ENCODE results near the gene NOC2L.

DNA sequence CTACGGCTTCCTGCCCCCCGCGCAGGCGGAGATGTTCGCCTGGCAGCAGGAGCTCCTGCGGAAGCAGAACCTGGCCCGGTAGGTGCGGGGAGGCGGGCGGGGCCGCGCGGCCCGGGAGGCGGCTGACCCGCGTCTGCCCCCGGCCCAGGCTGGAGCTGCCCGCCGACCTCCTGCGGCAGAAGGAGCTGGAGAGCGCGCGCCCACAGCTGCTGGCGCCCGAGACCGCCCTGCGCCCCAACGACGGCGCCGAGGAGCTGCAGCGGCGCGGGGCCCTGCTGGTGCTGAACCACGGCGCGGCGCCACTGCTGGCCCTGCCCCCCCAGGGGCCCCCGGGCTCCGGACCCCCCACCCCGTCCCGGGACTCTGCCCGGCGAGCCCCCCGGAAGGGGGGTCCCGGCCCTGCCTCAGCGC is 16.6 kb downstream of the NOC2L start:
- TF ChIP-seq POLR2A (IDR thresholded peaks at IDR 0.05) (no peak), POLR2AphosphoS5 (IDR thresholded peaks at IDR 0.05) (no peak)
- TF ChIP-seq, protein P1, sequence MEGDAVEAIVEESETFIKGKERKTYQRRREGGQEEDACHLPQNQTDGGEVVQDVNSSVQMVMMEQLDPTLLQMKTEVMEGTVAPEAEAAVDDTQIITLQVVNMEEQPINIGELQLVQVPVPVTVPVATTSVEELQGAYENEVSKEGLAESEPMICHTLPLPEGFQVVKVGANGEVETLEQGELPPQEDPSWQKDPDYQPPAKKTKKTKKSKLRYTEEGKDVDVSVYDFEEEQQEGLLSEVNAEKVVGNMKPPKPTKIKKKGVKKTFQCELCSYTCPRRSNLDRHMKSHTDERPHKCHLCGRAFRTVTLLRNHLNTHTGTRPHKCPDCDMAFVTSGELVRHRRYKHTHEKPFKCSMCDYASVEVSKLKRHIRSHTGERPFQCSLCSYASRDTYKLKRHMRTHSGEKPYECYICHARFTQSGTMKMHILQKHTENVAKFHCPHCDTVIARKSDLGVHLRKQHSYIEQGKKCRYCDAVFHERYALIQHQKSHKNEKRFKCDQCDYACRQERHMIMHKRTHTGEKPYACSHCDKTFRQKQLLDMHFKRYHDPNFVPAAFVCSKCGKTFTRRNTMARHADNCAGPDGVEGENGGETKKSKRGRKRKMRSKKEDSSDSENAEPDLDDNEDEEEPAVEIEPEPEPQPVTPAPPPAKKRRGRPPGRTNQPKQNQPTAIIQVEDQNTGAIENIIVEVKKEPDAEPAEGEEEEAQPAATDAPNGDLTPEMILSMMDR (IDR thresholded peaks at IDR 0.05 in 8 of 11, conservative IDR thresholded peaks at IDR 0.05 in 3 of 11) = no peak

Data from spleen (tissue), 7 donors.